Measurements from ENCODE around the gene AOPEP.

The AOPEP gene

DNA sequence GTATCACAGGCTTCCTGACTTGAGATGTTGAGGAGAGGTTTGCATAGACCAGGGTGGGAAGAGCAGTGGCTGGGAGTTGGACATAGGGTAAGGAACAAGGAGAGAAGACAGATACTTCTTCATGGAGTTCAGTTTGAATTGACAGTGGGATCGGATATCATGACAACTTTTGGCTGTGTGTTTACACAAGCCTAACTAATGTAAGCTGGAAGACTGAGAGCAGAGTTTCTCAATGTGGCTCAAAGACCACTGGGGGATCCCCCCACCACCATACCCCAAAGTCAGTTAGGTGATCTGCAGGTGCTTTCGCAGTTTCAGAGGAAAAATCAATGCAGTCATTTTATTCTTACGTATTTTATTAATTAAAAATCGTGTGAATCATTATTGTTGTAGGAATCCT, 125.9 kb downstream of the AOPEP start:
- Histone ChIP-seq H3K27me3 (ENCODE audit: low read length) (no peaks in the 10 kb centered on the region), H3K79me2 (ENCODE audit: insufficient read depth, low read length) (no peaks in the 10 kb centered on the region), H3K27ac (ENCODE audit: low read depth, low read length) (no peak overlapping the region), H4K20me1 (ENCODE audit: low read depth, low read length) (no peaks in the 10 kb centered on the region), H3K4me3 (ENCODE audit: insufficient read depth, low read length, poor library complexity, severe bottlenecking) (no peak overlapping the region), H2AFZ (ENCODE audit: low read depth, low read length, severe bottlenecking) (no peak overlapping the region), H3K9me2 (replicated peaks; ENCODE audit: insufficient read depth, low read length) (no peaks in the 10 kb centered on the region), H3K4me2 (ENCODE audit: low read depth, low read length, poor library complexity, severe bottlenecking) (no peak overlapping the region), H3K9ac (ENCODE audit: low read length) (no peak overlapping the region), H3K36me3 (ENCODE audit: low read length) (no peaks in the 10 kb centered on the region), H3F3A (ENCODE audit: insufficient read depth) (no peaks in the 10 kb centered on the region), H3K9me3 (ENCODE audit: insufficient read depth, low read length) (no peaks in the 10 kb centered on the region)
- TF ChIP-seq EZH2phosphoT487 (conservative IDR thresholded peaks at IDR 0.05; ENCODE audit: low read length), result no peak
- TF ChIP-seq, protein P1, sequence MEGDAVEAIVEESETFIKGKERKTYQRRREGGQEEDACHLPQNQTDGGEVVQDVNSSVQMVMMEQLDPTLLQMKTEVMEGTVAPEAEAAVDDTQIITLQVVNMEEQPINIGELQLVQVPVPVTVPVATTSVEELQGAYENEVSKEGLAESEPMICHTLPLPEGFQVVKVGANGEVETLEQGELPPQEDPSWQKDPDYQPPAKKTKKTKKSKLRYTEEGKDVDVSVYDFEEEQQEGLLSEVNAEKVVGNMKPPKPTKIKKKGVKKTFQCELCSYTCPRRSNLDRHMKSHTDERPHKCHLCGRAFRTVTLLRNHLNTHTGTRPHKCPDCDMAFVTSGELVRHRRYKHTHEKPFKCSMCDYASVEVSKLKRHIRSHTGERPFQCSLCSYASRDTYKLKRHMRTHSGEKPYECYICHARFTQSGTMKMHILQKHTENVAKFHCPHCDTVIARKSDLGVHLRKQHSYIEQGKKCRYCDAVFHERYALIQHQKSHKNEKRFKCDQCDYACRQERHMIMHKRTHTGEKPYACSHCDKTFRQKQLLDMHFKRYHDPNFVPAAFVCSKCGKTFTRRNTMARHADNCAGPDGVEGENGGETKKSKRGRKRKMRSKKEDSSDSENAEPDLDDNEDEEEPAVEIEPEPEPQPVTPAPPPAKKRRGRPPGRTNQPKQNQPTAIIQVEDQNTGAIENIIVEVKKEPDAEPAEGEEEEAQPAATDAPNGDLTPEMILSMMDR (IDR thresholded peaks at IDR 0.05; ENCODE audit: insufficient read depth, low read length, poor library complexity, severe bottlenecking), result no peak

DNA sequence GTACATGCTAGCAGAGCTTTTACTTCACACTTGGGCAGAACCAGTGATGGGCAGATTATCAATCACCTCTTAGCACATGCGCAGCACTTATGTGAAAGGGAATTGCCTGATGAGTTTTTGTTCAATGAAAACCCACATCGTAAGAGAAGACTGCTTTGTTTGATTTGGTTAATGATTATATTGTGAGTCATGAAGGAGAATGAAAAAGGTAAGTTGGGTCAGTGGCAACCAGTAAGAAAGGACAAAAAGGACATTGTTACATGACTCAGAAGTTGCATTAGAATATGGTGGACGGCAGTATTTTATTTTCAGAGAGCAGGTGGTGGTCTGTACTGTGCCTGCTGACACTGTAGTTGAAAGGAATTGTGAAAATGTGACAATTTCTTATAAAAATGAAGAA, 127.4 kb downstream of the AOPEP start:
- Histone ChIP-seq H3K4me2 (ENCODE audit: low read depth, low read length, poor library complexity, severe bottlenecking) (no peak overlapping the region), H3F3A (ENCODE audit: insufficient read depth) (no peaks in the 10 kb centered on the region), H3K36me3 (ENCODE audit: low read length) (no peaks in the 10 kb centered on the region), H2AFZ (ENCODE audit: low read depth, low read length, severe bottlenecking) (no peak overlapping the region), H3K79me2 (ENCODE audit: insufficient read depth, low read length) (no peaks in the 10 kb centered on the region), H3K9ac (ENCODE audit: low read length) (no peak overlapping the region), H3K4me3 (ENCODE audit: insufficient read depth, low read length, poor library complexity, severe bottlenecking) (no peak overlapping the region), H4K20me1 (ENCODE audit: low read depth, low read length) (no peaks in the 10 kb centered on the region), H3K9me3 (ENCODE audit: insufficient read depth, low read length) (no peaks in the 10 kb centered on the region), H3K27me3 (ENCODE audit: low read length) (no peaks in the 10 kb centered on the region), H3K27ac (ENCODE audit: low read depth, low read length) (no peak overlapping the region), H3K9me2 (replicated peaks; ENCODE audit: insufficient read depth, low read length) (no peaks in the 10 kb centered on the region)
- TF ChIP-seq, protein P1 (IDR thresholded peaks at IDR 0.05; ENCODE audit: insufficient read depth, low read length, poor library complexity, severe bottlenecking), result no peak
- TF ChIP-seq EZH2phosphoT487 (conservative IDR thresholded peaks at IDR 0.05; ENCODE audit: low read length), result no peak

DNA sequence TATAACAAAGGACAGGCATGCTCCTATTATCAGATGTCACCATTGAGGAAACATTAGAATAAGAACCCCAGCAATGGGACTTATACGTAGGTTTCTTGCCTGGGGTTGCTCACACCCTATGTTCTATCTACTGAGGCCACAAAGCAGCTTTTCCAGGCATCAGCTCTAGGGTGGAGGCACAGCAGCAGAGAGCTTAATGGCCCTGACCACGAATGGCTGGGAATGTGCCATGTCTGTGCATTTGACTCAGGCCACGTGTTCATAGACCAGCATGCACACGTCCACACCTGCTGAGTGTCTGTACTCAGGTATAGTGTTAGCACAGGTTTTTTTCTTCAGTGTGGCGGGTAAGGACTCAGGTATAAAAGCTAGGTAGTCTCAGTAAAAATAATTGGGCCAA, 129.4 kb downstream of the AOPEP start:
- H3K9ac ChIP-seq (ENCODE audit: low read length), result no peak overlapping the region
- H3K4me3 ChIP-seq (ENCODE audit: insufficient read depth, low read length, poor library complexity, severe bottlenecking), result no peak overlapping the region
- H3K9me3 ChIP-seq (ENCODE audit: insufficient read depth, low read length), result no peaks in the 10 kb centered on the region
- H3K79me2 ChIP-seq (ENCODE audit: insufficient read depth, low read length), result no peaks in the 10 kb centered on the region
- H3K36me3 ChIP-seq (ENCODE audit: low read length), result no peaks in the 10 kb centered on the region
- no peak overlapping the region for H3K4me2 ChIP-seq (ENCODE audit: low read depth, low read length, poor library complexity, severe bottlenecking)
- no peak overlapping the region for H3K27ac ChIP-seq (ENCODE audit: low read depth, low read length)
- no peak overlapping the region for H2AFZ ChIP-seq (ENCODE audit: low read depth, low read length, severe bottlenecking)
- H3F3A ChIP-seq (ENCODE audit: insufficient read depth), result 0 out of 2 replicates have a peak, but pooled peaks cover 4% of the 10 kb centered on the region
- TF ChIP-seq, protein P1 (IDR thresholded peaks at IDR 0.05; ENCODE audit: insufficient read depth, low read length, poor library complexity, severe bottlenecking), result no peak
- no peak for TF ChIP-seq EZH2phosphoT487 (conservative IDR thresholded peaks at IDR 0.05; ENCODE audit: low read length)
- no peaks in the 10 kb centered on the region for H3K9me2 ChIP-seq (replicated peaks; ENCODE audit: insufficient read depth, low read length)
- H3K27me3 ChIP-seq (ENCODE audit: low read length), result no peaks in the 10 kb centered on the region
- H4K20me1 ChIP-seq (ENCODE audit: low read depth, low read length), result no peaks in the 10 kb centered on the region

Measured in SU-DHL-6 (cell line).